HG03521 (cell line): ENCODE measurements around the gene LEPROT.
"Not testable (repeated sequence)": the region's sequence is repeated elsewhere in the genome, so short reads cannot be mapped to it uniquely, and the experiment has no call there.

Experiments
- ATAC-seq: cut with Tn5 transposase; IDR thresholded peaks from one replicate; pipeline ENCODE4 v1.9.1; 2021; ENCODE audit warnings: mild to moderate bottlenecking, moderate library complexity; ENCODE audit not compliant: unreplicated experiment

LEPROT gene

GRCh38 chr1:65420590-65421350, at the start of gene LEPROT, which contains the start of gene LEPR:
Gene LEPROT (plus strand): TSS chr1:65420668. CDS start chr1:65420725, 57 bp downstream.
Gene LEPR (plus strand): TSS chr1:65420668. CDS start chr1:65565566, 144,898 bp downstream.
- ATAC-seq: peak; percentile 1

- no peak for ATAC-seq
Observed at GRCh38 chr1:65371544-65371943, 48.9 kb upstream of the LEPROT start.

- no peak for ATAC-seq
Observed at GRCh38 chr1:65372557-65372956, 47.9 kb upstream of the LEPROT start.

- no peak for ATAC-seq
Observed at GRCh38 chr1:65377496-65378246, 42.8 kb upstream of the LEPROT start.

GRCh38 chr1:65378247-65378946, 42.1 kb upstream of the LEPROT start:
- ATAC-seq: no peak

GRCh38 chr1:65384426-65384825, 36.0 kb upstream of the LEPROT start:
- ATAC-seq: not testable (repeated sequence)

- no peak for ATAC-seq
Observed at GRCh38 chr1:65386439-65386838, 34.0 kb upstream of the LEPROT start.

- no peak for ATAC-seq
Observed at GRCh38 chr1:65387821-65388220, 32.6 kb upstream of the LEPROT start.

- ATAC-seq: no peak
Observed at GRCh38 chr1:65388908-65389695, 31.4 kb upstream of the LEPROT start.

GRCh38 chr1:65392497-65392896, 28.0 kb upstream of the LEPROT start:
- no peak for ATAC-seq

- ATAC-seq: peak; percentile 75
Observed at GRCh38 chr1:65393347-65393746, 27.1 kb upstream of the LEPROT start.

GRCh38 chr1:65393928-65394327, 26.5 kb upstream of the LEPROT start:
- ATAC-seq: no peak

- ATAC-seq: no peak
Observed at GRCh38 chr1:65395887-65396612, 24.4 kb upstream of the LEPROT start.

- ATAC-seq: no peak
Observed at GRCh38 chr1:65398083-65398482, 22.4 kb upstream of the LEPROT start.

GRCh38 chr1:65399003-65399402, 21.5 kb upstream of the LEPROT start:
- ATAC-seq: no peak

- no peak for ATAC-seq
Observed at GRCh38 chr1:65401612-65402011, 18.9 kb upstream of the LEPROT start.

- no peak for ATAC-seq
Observed at GRCh38 chr1:65404941-65405340, 15.5 kb upstream of the LEPROT start.

- no peak for ATAC-seq
Observed at GRCh38 chr1:65407877-65408276, 12.6 kb upstream of the LEPROT start.

- no peak for ATAC-seq
Observed at GRCh38 chr1:65409314-65409713, 11.2 kb upstream of the LEPROT start.

GRCh38 chr1:65409816-65410326, 10.6 kb upstream of the LEPROT start:
- no peak for ATAC-seq
